ENCODE results near the gene GNAI1.

Gene GNAI1

DNA sequence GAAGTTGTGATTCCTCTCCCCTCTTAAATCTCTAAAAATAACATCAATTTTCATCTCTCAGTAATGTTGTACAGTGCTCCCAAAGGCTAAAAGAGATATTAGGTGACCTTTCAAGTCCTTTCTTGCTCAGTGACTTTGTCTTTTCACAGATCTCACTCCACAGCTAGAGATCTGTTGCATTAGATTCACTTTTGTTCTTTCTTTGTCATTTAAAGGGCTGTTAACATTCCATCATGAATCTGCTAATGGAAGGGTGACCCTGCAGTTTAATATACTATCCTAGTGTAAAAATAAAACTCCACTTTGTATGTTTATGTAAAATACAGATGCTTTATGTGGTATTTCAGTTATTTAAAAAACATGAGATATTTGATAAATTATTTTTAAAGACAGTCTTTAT, 30.5 kb downstream of the GNAI1 start:
- H3K27ac ChIP-seq = no peak overlapping the region
- TF ChIP-seq, protein P1, sequence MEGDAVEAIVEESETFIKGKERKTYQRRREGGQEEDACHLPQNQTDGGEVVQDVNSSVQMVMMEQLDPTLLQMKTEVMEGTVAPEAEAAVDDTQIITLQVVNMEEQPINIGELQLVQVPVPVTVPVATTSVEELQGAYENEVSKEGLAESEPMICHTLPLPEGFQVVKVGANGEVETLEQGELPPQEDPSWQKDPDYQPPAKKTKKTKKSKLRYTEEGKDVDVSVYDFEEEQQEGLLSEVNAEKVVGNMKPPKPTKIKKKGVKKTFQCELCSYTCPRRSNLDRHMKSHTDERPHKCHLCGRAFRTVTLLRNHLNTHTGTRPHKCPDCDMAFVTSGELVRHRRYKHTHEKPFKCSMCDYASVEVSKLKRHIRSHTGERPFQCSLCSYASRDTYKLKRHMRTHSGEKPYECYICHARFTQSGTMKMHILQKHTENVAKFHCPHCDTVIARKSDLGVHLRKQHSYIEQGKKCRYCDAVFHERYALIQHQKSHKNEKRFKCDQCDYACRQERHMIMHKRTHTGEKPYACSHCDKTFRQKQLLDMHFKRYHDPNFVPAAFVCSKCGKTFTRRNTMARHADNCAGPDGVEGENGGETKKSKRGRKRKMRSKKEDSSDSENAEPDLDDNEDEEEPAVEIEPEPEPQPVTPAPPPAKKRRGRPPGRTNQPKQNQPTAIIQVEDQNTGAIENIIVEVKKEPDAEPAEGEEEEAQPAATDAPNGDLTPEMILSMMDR (conservative IDR thresholded peaks at IDR 0.05) = no peak
- TF ChIP-seq ZFX (IDR thresholded peaks at IDR 0.05) = no peak

DNA sequence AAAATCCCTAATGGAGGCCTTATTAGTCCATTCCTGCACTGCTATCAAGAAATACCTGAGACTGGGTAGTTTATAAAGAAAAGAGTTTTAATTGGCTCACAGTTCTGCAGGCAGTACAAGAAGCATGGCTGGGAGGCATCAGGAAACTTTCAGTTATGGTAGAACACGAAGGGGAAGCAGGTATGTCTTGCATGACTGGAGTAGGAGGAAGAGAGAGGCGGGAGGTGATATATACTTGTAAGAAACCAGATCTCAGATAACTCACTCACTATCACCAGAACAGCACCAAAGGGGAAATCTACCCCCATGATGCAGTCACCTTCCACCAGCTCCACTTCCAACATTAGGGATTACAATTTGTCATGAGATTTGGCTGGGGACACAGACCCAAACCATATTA, 35.8 kb downstream of the GNAI1 start:
- TF ChIP-seq, protein P1 (conservative IDR thresholded peaks at IDR 0.05) = no peak
- no peak for TF ChIP-seq ZFX (IDR thresholded peaks at IDR 0.05)
- no peak overlapping the region for H3K27ac ChIP-seq

DNA sequence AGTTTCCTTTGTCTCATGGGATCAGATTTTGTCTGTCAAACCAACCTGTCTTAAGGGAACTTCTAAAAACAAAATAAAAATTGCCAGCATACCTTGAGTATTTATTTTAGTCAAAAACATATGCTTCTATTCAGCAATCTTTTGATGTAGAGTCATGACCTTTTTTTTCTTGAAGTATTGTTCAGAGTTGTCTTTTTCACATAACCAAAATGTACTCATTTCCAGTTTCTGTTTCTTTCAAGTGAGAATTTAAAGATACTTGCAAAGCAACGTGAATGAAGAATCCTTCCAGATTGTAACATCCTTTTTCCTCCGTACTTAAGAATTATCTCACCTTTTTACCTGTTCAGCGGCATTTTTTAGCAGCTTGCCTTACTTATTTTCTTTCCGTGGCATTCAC, 37.8 kb downstream of the GNAI1 start:
- TF ChIP-seq, protein P1 (conservative IDR thresholded peaks at IDR 0.05) = no peak
- TF ChIP-seq ZFX (IDR thresholded peaks at IDR 0.05) = no peak
- no peak overlapping the region for H3K27ac ChIP-seq

DNA sequence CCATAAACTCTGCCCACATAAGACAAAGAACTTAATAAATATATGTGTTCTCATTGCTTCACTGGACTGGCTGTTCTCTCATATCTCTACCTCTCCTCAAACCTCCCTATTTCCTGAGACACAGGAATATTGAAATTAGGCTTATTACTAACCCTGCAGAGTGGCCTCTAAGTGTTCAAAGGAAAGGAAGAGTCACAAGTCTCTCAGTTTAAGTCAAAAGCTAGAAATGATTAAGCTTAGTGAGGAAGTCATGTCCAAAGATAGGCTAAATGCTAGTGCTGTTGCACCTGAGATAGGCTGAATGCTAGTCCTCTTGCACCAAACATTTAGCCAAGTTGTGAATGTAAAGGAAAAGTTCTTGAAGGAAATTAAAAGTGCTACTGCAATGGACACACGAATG, 41.1 kb downstream of the GNAI1 start:
- H3K27ac ChIP-seq = no peak overlapping the region
- TF ChIP-seq, protein P1 (conservative IDR thresholded peaks at IDR 0.05) = no peak
- no peak for TF ChIP-seq ZFX (IDR thresholded peaks at IDR 0.05)

DNA sequence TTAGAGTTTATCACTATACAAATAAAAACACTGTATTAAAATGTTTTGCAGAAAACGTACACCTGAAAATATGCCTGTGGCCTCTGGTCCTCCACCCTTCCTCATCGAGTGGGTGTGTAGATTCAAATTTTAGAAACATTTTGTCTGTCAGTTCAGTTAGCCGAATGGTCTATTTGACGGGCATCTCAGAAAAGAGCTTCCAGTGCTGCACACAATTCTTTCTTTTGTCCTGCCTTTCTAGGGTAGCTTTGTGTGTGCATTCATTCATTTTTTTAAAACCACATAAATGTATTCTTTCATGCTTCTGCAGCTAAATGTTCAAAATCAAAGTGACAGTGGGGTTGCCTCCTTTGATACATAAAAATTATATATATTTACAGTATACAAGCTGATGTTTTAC, 46.8 kb downstream of the GNAI1 start:
- TF ChIP-seq, protein P1 (conservative IDR thresholded peaks at IDR 0.05) = no peak
- TF ChIP-seq ZFX (IDR thresholded peaks at IDR 0.05) = no peak
- no peak overlapping the region for H3K27ac ChIP-seq

DNA sequence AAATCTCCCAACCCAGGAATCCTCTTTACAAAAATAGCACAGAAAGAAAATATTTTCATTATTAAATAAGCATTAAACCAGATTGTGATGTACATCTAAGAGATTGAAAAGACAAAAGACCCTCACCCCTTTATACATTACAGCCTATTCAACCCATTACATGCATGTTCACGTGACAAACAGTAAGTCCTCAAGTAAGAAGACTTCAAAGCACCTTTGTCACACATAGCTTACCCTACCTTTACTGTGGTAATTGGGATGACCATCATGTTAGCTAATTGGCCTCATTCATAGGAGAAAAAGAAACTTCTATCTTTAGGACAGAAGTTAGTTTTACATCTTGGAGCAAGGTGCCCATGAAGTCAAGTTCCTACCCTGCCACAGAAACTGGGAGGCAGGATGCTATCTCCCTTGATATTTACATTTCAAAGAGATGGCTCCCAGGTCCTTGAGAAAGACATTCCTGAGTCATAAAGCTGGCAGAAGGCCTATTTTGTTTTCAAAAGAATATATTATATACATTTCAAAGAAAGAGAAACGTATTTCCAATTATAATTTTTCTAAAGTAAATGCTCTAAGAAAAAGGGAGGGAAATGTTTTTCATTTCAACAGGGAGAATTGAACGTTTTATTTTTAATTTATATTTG, 48.1 kb downstream of the GNAI1 start:
- H3K27ac ChIP-seq = no peak overlapping the region
- TF ChIP-seq, protein P1 (conservative IDR thresholded peaks at IDR 0.05) = no peak
- no peak for TF ChIP-seq ZFX (IDR thresholded peaks at IDR 0.05)

DNA sequence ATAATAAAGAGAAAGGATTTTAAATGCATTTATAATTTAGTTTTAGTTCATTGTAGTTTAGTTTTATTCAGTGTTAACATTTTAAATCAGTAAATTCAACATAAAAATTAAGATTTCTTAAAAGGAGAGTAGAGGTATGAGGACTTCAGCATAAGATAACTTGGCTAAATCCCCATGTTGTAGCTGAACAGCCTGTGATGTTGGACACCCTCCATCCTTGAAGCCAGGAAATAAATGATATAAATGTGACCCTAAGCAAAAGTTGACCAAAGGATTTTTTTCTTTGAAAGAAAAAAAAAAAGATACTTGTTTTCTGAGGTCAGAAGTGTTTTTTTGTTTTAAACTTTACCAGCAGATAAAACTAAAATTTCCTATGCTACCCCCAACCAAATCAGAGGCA, 48.7 kb downstream of the GNAI1 start:
- no peak overlapping the region for H3K27ac ChIP-seq
- no peak for TF ChIP-seq ZFX (IDR thresholded peaks at IDR 0.05)
- TF ChIP-seq, protein P1 (conservative IDR thresholded peaks at IDR 0.05) = no peak
